A549 (cell line): ENCODE data around the gene AFAP1.

ENCODE experiments used
- CBX2 ChIP-seq: fragments of 200-600 bp; sonication (generic); IDR thresholded peaks from 2 replicates; pipeline ENCODE4 v1.6.1; 2016; ENCODE audit warnings: low read depth, mild to moderate bottlenecking, borderline replicate concordance
- CEBPB ChIP-seq, 2 experiments: fragments of >200 bp in 1 of 2; sonication (Bioruptor Twin) in 1 of 2; formaldehyde crosslinking in 1 of 2; IDR thresholded peaks; 2 replicates each; pipeline ENCODE4 v1.6.1; 2012 to 2016
- CHD2 ChIP-seq: fragments of 150-350 bp; IDR thresholded peaks from 2 replicates; pipeline ENCODE4 v1.6.1; 2014; ENCODE audit warnings: low read length; ENCODE audit not compliant: partially characterized antibody
- CTCF ChIP-seq: fragments of >200 bp; sonication (Bioruptor Twin); formaldehyde crosslinking; IDR thresholded peaks from 3 replicates; pipeline ENCODE4 v1.5.1; 2016
- EP300 ChIP-seq, 2 experiments: fragments of >200 bp; sonication (Bioruptor Twin); formaldehyde crosslinking; IDR thresholded peaks; 2 replicates in 1 of 2; 3 replicates in 1 of 2; pipeline ENCODE4 v1.6.1; 2016 to 2017
- POLR2A ChIP-seq: IDR thresholded peaks from 2 replicates; pipeline ENCODE4 v1.6.1; 2012; ENCODE audit warnings: mild to moderate bottlenecking, low read length
- POLR2AphosphoS2 ChIP-seq: conservative IDR thresholded peaks from 2 replicates; pipeline ENCODE4 v1.6.1; 2012; ENCODE audit warnings: low read length, improper control_type of control experiment, inconsistent platforms
- SMC3 ChIP-seq: fragments of >200 bp; sonication (Bioruptor Twin); formaldehyde crosslinking; IDR thresholded peaks from 3 replicates; pipeline ENCODE4 v1.6.1; 2018; ENCODE audit warnings: inconsistent platforms
- SREBF2 ChIP-seq: fragments of 450-650 bp; IDR thresholded peaks from 2 replicates; pipeline ENCODE4 v1.6.1; 2014; ENCODE audit warnings: mild to moderate bottlenecking, moderate library complexity

- TF ChIP-seq CEBPB (IDR thresholded peaks at IDR 0.05) = no peak
- no peak for TF ChIP-seq POLR2AphosphoS2
- no peak for TF ChIP-seq SMC3
- no peak for TF ChIP-seq POLR2A
- no peak for TF ChIP-seq CBX2
- no peak for TF ChIP-seq CHD2
- no peak for TF ChIP-seq CTCF
- no peak for TF ChIP-seq EP300 (IDR thresholded peaks at IDR 0.05)
- no peak for TF ChIP-seq SREBF2
These were observed 212.8 kb downstream of the AFAP1 start for GRCh38 chr4:7726665-7727413.
